Urinary bladder (tissue), 4 donors: ENCODE data around the gene PPARA. TPM values are rescaled to one million over a fixed set of nuclear protein-coding genes. Genes with fewer than 3 reads are reported as not detected.
"Not testable (repeated sequence)": the region's sequence is repeated elsewhere in the genome, so short reads cannot be mapped to it uniquely, and the experiment has no call there.

Source experiments
- DNase-seq: peaks from one replicate; pipeline ENCODE4 v3.0.0-alpha.2; 2015; ENCODE audit errors: extremely low spot score
- H3K27ac ChIP-seq: one replicate; pipeline ENCODE4 v1.5.1; 2013; ENCODE audit warnings: low read depth, mild to moderate bottlenecking, moderate library complexity
- H3K36me3 ChIP-seq: one replicate; pipeline ENCODE4 v1.6.1; 2013; ENCODE audit warnings: mild to moderate bottlenecking, moderate library complexity; ENCODE audit not compliant: insufficient read depth
- H3K4me1 ChIP-seq: one replicate; pipeline ENCODE4 v1.6.1; 2013; ENCODE audit warnings: mild to moderate bottlenecking, moderate library complexity; ENCODE audit not compliant: insufficient read depth
- H3K4me3 ChIP-seq: one replicate; pipeline ENCODE4 v1.5.1; 2013; ENCODE audit warnings: low read depth, low read length
- WGBS: extraction: QIAGEN DNeasy Blood & Tissue Kit; methylation state at CpG from one replicate; pipeline ENCODE4 v1.1.7; 2013; 5-methylcytosine and 5-hydroxymethylcytosine counted together
- polyA plus RNA-seq: library from polyadenylated mRNA; stranded (reverse); fragments of 200-250 nt; gene quantifications from one replicate; pipeline ENCODE4 v1.2.3, GENCODE V29; 2013
- total RNA-seq: library from RNA; depleted of rRNA; stranded (reverse); fragments of >200 nt; gene quantifications from one replicate; pipeline ENCODE4 v1.2.3, GENCODE V29; 2014
- donor health status: healthy with polysubstance abuse.
- donor health status: healthy.

The PPARA gene
- total and polyA plus RNA-seq, 2 donors, result 12.5 to 22.8 TPM

- Histone ChIP-seq H3K36me3 (no peaks in the 10 kb centered on the region), H3K27ac (no peak overlapping the region), H3K4me1 (no peaks in the 10 kb centered on the region), H3K4me3 (no peak overlapping the region)
- DNase-seq, result no peak
- 83% methylated on average over 33 of the region's 33 CpGs for WGBS
Measured at GRCh38 chr22:46125816-46126765, 24.2 kb upstream of the PPARA start.

GRCh38 chr22:46126853-46127385, 23.4 kb upstream of the PPARA start:
- no peaks in the 10 kb centered on the region for H3K4me1 ChIP-seq
- no peak overlapping the region for H3K4me3 ChIP-seq
- 94% methylated on average over 13 of the region's 13 CpGs for WGBS
- no peaks in the 10 kb centered on the region for H3K36me3 ChIP-seq
- no peak overlapping the region for H3K27ac ChIP-seq
- DNase-seq, result no peak

DNA sequence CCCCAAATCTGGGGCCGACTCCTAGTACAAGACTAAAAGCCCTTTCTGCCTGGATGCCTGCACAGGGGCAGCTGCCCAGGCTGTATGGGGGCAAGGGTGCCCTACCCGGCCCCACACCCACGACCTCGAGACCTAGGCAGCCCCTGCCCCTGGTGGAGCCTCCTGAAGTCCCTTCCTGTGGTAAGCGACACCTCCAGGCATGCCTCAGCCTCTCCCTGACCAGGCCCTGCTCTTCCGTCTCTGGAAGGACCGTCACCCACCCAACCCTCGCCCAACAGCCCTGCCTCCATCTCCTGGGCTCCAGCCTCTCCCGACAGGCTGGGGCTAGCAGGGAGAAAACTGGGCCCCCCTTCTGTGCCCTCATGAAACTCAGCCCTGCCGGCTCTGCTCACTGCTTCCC, 22.8 kb upstream of the PPARA start:
- no peaks in the 10 kb centered on the region for H3K4me1 ChIP-seq
- 80% methylated on average over 10 of the region's 10 CpGs for WGBS
- no peak overlapping the region for H3K4me3 ChIP-seq
- no peaks in the 10 kb centered on the region for H3K36me3 ChIP-seq
- no peak for DNase-seq
- H3K27ac ChIP-seq, result no peak overlapping the region

DNA sequence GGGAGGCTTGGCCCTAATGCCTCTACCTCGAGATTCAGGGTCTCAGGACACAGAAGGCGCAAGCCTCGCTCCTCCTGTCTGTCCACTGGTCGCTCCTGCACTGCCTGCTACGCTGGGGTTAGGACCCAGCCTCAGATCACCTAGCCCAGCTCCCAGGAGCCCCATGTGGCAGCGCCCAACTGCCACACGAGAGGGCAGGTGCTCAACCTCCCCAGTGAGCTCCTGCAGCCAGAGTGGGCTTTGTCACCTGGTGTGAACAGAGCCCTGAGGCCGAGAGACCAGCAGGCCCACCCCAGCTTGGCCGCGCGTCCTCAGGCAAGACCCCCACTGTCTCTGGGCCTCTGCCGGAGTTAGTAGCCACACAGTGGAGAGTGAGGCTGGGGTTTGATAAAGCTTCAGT, 21.7 kb upstream of the PPARA start:
- no peak for DNase-seq
- no peaks in the 10 kb centered on the region for H3K4me1 ChIP-seq
- H3K27ac ChIP-seq, result no peak overlapping the region
- WGBS, result 95% methylated on average over 12 of the region's 12 CpGs
- H3K4me3 ChIP-seq, result no peak overlapping the region
- H3K36me3 ChIP-seq, result no peaks in the 10 kb centered on the region

DNA sequence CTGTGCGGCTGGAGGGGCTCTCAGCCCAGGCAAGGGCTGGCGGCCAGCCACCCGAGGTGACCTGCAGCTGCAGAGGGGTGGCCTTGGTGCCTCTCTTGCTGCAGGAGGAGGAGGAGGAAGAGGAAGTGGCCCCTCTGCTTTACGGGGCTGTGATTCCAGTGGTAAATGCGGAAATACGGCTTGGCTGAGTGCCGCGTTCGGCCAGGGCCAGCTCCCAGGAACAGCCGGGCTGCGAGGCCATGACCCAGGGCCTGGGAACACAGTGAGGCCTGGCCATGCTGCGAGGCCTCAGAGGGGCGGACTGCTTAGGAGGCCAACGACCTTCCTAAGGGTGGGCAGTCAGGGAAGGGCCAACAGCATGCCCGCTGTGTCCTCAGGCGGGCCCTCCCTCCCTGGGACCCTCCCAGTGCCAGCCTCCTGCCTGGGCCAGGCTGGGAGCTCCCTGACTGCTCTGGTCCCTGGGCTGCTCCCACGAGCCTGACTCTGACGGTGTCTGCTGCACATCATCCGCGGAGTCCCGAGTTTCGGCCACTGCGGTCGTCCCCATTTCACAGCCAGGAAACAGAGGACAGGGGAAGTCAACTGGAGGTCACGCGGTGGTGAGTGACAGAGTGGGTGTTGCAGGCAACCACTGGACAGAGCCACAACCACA, 20.8 kb upstream of the PPARA start:
- Histone ChIP-seq H3K36me3 (no peaks in the 10 kb centered on the region), H3K4me1 (no peaks in the 10 kb centered on the region), H3K4me3 (no peak overlapping the region), H3K27ac (no peak overlapping the region)
- 62% methylated on average over 26 of the region's 26 CpGs for WGBS
- no peak for DNase-seq

GRCh38 chr22:46131151-46131587, 19.2 kb upstream of the PPARA start:
- Histone ChIP-seq H3K4me1 (no peaks in the 10 kb centered on the region), H3K27ac (no peak overlapping the region), H3K36me3 (no peaks in the 10 kb centered on the region), H3K4me3 (no peak overlapping the region)
- WGBS, result 62% methylated on average over 13 of the region's 13 CpGs
- no peak for DNase-seq

DNA sequence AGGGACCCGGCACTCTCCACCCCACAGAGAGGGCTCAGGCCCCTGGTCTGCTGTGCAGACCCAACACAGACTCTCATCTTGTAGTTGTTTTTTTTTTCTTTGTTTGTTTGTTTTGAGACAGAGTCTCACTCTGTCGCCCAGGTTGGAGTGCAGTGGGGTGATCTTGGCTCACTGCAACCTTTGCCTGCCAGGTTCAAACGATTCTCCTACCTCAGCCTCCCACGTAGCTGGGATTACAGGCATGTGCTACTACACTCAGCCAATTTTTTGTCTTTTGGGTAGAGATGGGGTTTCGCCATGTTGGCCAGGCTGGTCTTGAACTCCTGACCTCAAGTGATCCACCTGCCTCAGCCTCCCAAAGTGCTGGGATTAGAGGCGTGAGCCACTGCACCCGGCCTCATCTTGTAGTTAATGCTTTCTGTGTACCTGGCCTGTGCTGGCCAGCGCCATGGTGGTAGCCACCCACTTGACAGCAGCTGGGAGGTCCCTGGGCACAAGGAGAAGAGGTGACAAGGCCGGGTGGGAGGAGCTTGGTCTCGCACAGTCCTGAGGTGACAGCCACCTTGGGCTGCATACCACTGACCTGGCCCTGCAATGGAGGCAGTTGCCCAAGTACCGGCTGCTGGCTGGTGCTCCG, 18.0 kb upstream of the PPARA start:
- not testable (repeated sequence) for DNase-seq

GRCh38 chr22:46132830-46133587, 17.3 kb upstream of the PPARA start:
- no peak for DNase-seq
- WGBS, result 90% methylated on average over 19 of the region's 19 CpGs
- Histone ChIP-seq H3K36me3 (no peaks in the 10 kb centered on the region), H3K27ac (no peak overlapping the region), H3K4me3 (no peak overlapping the region), H3K4me1 (no peaks in the 10 kb centered on the region)

More for the DNA sequence above, 18.0 kb upstream of the PPARA start:
- not testable (repeated sequence) for H3K4me3 ChIP-seq, H3K36me3 ChIP-seq, H3K4me1 ChIP-seq, H3K27ac ChIP-seq
- WGBS, result 91% methylated on average over 12 of the region's 12 CpGs

GRCh38 chr22:46133588-46133855, 16.8 kb upstream of the PPARA start:
- H3K36me3 ChIP-seq, result no peaks in the 10 kb centered on the region
- H3K4me3 ChIP-seq, result no peak overlapping the region
- H3K27ac ChIP-seq, result no peak overlapping the region
- no peak for DNase-seq
- no peaks in the 10 kb centered on the region for H3K4me1 ChIP-seq
- 95% methylated on average over 4 of the region's 4 CpGs for WGBS

DNA sequence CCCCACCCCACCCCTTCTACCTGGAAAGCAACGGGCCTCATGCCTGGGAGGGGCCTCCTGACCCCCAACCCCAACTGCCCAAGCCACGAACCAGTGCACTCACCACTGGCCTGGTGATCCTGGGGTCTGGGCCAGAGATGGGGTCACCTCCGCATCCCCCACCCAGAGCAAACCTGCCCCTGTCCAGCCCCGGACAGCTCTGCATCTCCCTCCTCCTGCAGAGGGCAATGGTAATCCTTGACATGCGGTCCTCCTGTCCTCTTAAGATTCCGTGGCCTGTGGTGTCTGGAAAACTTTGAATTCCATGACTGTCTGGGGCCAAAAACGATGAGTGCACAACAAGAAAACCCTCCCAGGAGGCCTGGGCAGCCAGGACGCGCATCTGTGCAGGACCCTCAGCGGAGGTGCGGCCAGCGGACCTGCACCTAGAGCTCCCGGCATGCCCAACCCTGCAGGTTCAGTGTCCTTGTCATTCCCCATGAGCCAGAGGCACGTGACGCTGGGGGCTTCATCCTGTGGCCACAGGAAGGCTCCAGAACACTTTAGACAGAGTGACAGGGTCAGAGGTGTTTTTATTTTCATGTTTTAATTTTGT, 16.1 kb upstream of the PPARA start:
- H3K4me1 ChIP-seq, result no peaks in the 10 kb centered on the region
- DNase-seq, result no peak
- H3K36me3 ChIP-seq, result no peaks in the 10 kb centered on the region
- no peak overlapping the region for H3K4me3 ChIP-seq
- no peak overlapping the region for H3K27ac ChIP-seq
- WGBS, result 88% methylated on average over 15 of the region's 15 CpGs

GRCh38 chr22:46135611-46136485, 14.5 kb upstream of the PPARA start:
- Histone ChIP-seq H3K4me1 (no peaks in the 10 kb centered on the region), H3K36me3 (no peaks in the 10 kb centered on the region), H3K4me3 (no peak overlapping the region), H3K27ac (no peak overlapping the region)
- DNase-seq, result no peak
- 85% methylated on average over 26 of the region's 26 CpGs for WGBS

DNA sequence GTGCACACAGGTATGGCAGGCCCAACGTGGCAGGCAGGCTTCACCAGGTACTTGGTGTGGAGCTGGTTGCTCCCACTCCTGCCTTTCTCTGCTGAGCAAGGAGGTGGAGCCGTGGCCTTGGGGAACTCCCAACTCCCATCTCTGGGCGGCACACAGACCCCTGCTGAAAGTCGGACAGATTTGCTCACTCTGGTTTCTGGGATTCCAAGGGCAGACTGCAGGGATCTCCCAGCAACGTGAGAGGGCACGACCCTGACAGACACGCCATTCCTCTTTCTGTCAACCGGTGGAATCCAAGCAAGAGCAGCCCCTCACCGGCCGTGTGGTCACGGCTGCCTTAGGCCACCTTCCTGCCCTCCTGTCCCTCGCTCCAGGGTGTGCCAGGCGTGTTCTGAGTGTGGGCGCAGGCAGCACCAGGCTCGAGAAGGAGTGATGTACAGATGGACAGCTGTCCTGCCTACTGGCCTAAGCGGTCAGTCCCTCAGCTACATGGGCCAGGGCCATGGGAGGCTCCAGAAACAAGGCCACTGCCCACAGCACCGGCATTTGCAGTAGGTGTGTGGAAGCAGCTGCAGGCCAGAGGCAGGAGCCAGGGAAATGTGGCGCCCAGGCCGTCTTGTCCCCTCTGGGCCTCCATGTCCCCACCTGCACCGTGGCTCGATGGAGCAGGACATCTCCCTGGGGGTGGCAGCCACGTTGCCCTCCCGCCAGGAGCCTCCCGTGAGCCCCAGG, 13.7 kb upstream of the PPARA start:
- Histone ChIP-seq H3K36me3 (no peaks in the 10 kb centered on the region), H3K27ac (no peak overlapping the region), H3K4me3 (no peak overlapping the region), H3K4me1 (no peaks in the 10 kb centered on the region)
- 82% methylated on average over 24 of the region's 24 CpGs for WGBS
- DNase-seq, result no peak
